COLO668 (cell line): ENCODE results near the gene CYBRD1.

Experiments used
- DNase-seq: peaks from one replicate; lab custom pipeline; 2025; ENCODE audit not compliant: unreplicated experiment; lab: John Stamatoyannopoulos, UW

CYBRD1 gene

GRCh38 chr2:171595896-171596295 lies 73.6 kb downstream of the CYBRD1 start:
- DNase-seq, result no peak

GRCh38 chr2:171598713-171599319 lies 76.5 kb downstream of the CYBRD1 start:
- peak; percentile 43 for DNase-seq

- no peak for DNase-seq
These were observed 77.9 kb downstream of the CYBRD1 start for GRCh38 chr2:171600126-171600525.

- no peak for DNase-seq
These were observed 80.1 kb downstream of the CYBRD1 start for GRCh38 chr2:171602352-171602751.
